RKO (cell line): ENCODE data around the gene LSM10.

ENCODE experiments used
- DNase-seq: peaks from one replicate; pipeline ENCODE4 v3.0.0-alpha.2; 2016; ENCODE audit warnings: low spot score

The LSM10 gene

DNA sequence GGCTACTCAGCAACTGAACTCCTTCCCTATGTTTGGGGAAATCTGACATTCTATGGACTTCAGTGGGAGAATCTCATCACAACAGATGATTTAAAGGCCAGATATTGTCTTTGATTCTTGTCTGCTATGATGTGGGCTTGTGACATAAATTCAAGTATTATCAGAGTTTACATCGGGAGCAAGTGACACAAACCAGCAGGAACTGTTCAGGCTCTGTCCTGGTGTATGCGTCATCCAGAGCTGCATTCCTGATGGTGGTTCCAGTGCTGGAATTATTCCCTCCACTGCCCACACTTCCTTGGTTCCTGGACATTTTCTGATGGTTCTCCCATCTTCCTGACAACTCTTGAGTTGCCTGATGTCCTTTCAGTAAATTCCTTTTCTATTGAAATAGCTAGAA is 10.8 kb upstream of the LSM10 start:
- no peak for DNase-seq

DNA sequence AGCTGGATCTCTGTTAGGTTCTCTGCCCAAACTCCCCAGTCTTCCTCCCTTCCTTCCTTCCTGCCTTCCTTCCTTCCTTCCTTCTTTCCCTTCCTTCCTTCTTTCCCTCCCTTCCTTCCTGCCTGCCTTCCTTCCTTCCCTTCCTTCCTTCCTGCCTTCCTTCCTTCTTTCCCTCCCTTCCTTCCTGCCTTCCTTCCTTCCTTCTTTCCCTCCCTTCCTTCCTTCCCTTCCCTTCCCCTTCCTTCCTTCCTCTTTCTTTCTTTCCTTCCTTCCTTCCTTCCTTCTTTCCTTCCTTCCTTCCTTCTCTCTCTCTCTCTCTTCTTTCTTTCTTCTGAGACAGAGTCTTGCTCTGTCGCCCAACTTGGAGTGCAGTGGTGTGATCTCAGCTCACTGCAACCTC is 8.7 kb upstream of the LSM10 start:
- no peak for DNase-seq

DNA sequence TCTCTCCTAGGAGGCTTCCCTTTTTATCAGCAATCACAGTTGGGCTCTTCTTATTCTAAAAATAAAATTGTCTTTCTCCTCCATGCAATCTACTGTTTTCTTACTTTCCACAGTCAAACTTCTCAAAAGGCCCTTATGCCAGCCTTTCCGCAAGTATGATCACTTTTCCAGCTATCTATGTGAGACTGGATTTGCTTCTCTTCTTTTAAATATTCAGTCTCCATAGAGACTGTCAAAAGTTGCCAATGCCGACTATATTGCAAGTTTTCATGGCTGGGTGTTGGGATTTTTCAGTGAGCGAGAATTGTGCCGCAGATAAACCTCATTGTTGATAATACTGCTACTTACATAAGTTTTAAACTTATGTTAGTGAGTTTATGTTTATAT is 4.8 kb upstream of the LSM10 start:
- DNase-seq, result no peak

DNA sequence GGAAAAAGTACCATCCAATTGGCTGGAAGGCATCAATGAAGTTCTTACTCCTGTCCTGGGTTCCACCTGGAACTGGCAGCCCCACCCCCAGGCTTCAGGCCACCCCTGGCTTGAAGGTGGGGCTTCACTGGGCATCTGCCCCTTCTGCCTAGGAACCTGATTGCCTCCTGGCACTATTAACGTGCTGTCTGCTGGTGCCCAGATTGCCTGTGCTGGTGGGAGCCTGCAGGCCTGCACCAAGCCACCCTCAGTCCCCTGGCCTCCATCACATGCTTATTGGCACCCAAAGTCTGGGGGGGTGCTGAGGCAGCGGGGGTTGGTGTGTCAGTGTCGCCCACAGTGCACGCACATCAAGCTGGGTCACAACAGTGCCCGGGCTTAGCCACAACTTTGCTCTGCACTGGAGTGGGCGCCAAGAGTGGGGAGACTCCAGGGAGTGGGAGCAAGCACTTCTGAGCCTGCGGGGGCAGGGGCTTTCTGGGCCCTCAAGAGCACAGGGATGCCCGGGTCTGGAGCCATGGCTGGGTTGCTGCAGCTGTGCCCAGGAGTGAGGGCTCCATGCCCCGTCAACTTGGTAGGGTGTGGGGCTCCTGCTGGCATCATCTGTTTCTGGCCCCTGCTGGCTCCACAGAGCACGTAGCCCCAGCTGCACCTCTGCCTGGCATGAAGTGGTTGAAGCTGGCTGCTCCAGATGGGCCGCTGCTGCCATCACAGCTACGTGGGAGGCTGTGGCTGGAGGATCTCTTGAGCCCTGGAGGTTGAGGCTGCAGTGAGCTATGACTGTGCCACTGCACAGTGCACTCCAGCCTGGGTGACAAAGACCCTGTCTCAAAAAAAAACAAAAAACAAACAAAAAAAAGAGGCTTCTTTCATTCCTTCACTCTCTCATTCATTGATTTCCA is 4.1 kb upstream of the LSM10 start:
- DNase-seq, result peak; percentile 19

DNA sequence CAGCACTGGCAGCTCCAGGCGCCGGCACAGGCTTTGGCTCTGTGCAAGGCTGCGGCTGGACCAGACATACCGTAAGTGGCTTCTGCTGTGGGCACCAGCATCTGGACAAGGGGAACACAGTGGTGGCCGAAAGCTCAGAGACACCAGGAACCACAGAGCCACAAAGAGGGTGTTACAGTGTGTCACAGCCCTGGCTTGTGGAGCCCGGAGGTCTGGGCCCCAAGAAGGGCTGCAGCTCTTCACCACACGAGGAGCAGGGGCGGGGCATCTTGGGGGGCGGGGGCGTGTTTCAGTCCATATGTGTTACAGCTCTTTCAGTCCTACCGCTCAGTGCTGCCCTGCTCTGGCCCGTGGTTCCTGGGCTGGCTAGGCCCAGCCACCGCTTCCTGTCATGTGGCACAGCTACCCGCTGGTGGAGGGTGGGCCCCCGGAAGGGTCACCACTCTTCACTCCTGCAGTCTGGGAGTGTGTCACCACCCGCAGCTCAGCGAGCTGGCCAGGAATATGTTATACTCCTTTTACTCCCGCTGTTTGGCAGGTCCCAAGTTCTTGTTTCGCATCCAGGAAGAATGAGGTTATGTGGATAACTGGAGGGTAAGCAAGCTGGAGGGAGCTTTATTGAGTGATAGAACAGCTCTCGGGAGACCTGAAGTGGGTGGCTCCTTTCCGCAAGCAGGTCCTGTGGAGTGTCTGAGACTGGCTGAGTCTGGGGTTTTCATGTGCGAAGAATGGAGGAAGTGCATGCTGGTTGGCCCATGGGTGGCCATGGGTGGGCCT is 3.3 kb upstream of the LSM10 start:
- peak; percentile 99 for DNase-seq

DNA sequence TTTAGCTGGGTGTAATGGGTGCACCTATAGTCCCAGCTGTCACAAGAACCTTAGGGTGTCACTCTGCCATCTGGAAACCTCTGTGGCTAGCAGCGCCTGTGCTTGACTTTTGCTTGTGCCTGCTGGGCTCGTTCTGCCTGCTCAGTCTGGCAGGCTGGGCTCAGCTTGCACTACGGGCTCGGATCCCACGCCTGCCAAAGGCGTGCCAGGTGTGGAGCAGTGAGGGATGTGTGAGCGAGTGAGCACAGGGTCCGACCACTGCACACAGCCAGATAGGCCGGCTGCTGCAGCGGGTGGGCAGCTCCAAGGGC is 2.8 kb upstream of the LSM10 start:
- DNase-seq, result peak; percentile 33

DNA sequence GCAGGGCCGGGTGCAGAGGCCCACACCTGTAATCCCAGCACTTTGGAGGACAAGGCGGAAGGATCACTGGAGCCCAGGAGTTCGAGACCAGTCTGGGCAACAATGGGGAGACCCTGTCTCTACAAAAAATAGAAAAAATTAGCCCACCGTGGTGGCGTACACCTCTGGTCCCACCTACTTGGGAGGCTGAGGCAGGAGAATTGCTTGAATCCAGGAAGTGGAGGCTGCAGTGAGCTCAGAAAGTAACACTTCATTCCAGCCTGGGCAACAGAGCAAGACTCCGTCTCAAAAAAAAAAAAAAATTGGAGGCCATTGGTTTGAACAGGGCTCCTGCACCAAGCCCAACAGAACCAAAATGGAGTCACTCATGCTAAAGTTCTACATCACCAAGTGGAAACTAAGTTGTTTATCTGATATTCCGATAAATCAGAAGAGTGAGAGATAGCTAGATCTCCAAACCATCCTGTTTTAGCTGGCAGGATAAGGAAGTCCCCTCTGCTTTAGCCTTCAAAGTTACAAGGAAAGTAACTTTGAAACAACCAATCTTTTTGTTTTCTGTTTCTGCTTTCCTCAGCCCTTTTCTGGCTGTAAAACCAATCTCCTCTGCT is 766 bp upstream of the LSM10 start:
- no peak for DNase-seq

DNA sequence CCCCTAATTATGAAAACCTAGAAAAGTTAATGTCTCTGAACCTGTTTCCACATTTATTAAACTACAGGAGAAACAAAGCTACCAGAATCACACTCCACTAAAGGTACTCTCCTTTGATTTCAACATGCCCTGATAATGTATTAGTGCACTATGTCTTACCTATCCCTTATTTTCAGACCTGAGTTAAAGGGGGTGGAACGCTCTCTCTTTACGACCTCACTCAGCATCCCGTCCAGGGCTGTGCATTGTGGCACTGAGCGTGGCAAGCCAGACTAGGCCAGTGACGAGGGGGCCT is 678 bp downstream of the LSM10 start:
- no peak for DNase-seq

DNA sequence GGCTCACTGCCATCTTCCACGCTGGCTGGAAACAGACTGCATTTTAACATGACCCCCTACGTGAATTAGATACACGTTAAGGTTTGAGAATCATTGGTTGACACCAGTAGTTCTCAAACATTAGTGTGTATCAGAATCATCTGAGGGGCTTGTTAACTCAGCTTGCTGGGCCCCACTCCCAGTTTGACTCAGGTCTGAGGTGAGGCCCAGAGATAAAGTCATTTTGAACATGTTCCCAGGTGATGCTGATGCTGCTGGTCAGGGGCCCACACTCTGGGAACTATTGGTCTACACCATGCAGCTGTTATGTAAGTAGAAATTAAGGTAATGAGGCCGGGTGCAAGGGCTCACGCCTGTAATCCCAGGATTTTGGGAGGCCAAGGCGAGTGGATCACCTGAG is 1.3 kb downstream of the LSM10 start:
- DNase-seq, result no peak

DNA sequence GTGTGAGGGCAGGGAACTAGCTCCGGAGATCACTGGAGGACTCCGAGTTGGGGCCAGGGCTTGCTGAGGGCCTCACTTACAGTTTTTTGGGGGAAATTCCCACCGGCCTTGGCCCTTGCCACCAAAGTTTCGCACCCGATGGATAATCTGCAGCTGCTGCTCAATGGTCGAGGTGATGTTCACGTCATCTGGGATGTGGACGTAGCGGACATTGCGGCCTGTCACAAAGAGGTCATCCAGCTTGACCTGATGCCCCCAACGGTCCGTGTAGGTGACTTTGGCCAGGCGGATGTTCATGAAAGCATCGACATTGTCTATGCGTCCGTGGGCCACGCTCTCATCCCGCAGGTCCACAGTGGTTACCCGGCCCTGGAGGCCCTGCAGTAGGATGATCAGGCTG is 4.0 kb downstream of the LSM10 start:
- DNase-seq, result no peak

DNA sequence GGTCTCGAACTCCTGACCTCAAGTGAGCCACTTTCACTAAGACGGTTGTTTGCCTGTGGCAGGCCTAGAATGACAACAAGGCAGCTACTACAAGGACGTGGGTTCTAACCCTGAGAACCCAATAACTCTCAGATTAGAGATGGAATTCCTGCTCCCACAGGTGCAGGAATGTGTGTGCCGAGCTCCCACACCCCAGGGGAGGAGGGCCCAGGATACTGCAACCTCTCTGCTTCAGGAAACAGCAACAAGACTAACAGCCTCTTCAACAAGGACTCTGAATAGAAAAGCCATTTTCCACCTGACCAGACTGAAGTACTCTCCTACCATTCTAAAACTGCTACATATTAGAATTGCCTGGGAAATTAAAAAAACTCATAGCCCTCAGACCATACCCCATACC is 4.9 kb downstream of the LSM10 start:
- no peak for DNase-seq

DNA sequence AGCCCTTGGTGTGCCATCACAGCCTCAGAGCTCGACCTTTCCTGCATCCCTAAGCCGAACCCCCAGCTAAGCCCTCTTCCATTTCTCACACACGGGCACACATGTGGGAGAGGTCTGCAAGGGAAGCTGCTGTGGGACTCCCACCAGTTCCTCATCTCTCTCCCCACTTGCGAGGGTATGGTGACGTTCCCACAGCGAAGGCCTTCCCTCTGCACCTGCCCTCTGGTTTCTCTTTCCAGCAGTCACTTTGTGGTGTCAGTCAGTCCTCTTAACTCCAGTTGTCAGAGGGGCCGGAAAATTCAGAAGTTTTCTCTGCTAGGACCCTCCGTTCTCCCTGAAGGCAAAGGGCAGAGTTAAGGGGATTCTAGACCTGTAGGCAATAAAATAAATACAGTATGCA is 6.4 kb downstream of the LSM10 start:
- no peak for DNase-seq

DNA sequence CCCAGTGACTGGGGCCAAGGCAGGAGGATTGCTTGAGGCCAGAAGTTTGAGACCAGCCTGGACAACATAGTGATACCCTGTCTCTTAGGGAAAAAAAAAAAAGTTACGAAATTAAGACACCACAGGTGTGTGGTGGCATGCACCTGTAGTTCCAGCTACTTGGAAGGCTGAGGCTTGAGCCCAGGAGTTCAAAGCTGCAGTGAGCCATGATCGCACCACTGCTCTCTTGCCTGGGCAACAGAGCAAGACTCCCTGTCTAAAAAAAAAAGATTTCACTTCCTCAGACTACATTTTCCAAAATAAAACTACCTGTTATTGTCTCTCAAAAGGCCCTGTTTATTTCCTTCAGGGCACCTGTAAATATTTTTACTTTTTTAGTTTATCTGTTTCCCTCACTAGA is 7.3 kb downstream of the LSM10 start:
- DNase-seq, result no peak

DNA sequence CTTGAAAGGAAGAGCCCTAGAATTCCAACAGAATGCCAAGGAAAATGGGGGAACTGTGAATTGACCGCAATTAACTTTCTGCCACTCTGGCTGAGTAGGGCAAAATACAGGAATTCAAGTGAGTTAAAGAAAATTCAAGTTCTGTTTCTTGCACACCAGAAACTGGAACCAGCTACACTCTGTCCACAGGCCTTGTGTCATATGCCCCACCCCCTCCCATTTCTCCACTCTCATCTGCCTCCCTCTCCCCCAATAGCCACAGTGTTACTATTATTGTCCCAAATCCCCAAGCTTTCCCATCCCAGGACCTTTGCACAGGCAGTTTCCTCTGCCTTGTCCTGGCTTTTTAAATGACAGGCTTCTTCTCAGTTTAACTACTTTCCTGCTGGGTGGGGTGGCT is 7.7 kb downstream of the LSM10 start:
- no peak for DNase-seq

DNA sequence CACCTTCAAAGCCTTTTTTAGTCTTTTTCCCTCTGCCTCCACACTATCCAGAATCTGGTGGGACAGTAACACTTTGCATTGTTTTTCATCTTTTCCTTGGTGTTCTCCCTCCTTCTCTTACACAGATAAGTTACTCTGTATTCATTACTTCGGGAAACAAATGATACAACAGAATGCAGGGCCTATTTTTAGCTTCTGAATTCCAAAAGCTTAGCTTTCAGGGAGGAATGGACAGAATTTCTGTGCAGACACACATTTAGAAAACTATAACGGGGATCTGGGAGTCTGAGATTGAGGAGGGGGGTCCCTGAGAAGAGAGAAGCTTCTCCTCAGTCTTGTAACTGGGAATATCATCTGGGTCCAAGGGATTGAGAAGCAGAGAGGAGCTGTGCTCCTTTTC is 8.4 kb downstream of the LSM10 start:
- no peak for DNase-seq

DNA sequence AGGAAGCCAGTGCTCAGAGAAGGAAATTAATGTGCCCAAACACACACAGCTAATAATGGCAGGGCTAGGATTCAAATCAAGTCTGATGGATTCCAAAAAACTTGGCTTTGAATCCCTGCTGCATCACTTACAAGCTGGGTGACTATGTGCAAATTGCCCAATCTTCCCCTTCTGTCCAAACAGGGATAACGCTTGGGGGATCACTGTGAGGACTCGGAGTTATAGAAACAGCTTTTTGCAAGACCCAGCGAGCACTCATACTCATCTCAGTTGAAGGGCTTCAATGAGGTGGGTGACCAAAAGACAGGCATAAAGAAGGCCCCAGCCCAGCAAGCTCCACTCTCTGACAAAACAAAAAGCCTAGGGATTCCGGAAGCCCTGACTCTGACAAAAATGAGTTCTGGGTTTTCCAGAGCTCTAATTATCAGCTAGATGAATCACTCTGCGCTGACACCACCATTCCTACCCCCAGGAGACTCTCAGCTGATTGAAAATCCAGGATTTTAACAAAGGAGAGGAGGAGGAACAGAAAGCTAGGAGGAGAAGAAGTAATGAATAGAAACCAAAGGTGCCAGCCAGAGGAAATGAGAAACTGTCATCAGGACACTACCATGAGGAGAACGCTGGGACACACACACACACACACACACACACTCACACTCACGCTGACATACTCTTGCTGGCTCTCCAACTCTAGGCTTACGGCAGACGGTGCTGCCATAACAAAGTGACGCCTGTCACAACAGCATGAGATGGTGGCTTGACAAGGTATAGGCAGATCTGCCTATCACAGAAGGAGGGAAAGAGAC is 10.4 kb downstream of the LSM10 start:
- DNase-seq, result no peak

DNA sequence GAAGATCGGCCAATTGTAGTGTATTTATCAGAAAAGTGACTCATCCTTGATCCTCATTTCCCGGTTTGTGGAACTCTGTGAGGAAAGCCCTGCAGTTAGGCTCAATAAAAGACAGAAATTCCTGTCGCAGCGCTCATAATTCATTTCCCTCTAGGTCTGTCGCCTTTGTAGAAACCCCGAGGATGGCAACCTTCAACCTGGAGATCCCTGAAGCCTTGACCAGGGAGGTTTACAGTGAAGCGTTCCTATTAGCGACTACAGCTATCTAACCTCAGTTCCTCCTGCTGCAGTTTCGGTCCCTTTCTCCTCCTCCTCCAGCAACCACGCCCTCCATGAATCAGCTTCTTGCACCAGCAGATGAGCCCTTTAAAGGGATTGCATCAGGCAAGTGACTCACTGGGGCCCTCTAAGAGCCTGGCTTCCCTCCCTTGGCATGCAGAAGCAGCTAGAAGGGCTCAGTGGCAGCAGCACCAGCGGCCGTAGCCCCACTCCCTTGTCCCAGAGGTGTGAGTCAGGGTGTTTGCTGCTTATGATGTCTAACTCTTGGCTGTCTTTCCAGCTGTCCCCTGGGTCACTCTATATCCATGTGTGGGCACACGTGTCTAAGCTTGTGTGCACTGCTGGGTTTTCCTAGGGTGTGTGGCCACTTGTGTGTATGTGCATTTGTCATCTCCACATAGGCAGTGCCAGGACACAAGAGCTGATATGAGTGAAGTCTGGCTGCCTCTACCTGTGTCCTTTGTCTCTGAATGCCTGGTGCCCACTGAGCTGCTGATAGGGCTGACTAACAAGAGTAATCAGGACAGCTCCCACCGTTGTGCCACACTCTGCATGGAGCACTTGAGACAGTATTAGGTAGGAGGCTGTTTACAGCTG is 11.2 kb downstream of the LSM10 start:
- DNase-seq, result peak; percentile 100

DNA sequence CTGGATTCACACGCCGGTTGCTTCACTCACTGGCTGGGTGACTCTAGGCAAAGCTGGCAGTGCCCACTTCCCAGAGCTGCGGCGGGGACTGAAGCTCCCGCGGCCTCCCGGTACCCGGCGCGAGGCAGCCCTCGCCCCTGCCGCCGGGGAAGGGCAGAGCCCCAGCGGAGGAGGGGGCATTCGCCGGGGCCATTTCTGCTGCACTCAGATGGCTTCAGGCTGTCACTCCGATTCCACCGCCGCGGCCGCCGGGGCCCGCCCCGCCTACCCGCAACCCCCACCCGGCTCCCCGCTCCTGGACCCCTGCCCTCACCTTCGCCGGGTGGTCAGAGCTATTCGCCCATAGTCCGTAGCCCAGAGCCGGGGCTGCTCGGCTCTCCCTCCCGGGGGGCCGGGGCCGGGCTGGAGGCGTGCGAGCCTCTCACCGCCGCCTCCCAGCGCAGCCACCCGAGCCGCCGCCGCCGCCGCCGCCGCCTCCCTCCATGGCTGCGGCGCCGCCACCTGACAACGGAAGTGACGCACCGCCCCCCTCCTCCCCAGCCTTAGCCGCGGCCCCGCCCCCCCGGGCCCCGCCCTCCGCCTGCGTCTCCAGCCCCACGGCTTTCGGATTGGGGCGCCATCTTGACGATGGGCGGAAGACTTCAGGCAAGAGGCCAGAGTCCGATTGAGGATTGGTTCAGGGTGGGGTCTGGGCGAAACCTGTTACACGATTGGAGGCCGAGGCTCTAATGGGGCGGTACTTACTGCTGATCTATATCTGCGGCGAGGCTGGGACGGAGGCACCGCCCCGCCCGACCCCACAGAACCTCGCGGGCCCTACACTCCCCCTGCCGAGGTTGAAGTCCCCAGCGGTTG is 12.1 kb downstream of the LSM10 start, which contains the start of gene STK40:
Gene STK40 (minus strand): TSS at position 515 of the 855 bp plus-strand sequence. CDS start 24,592 bp downstream, outside the sequence.
- peak; percentile 99 for DNase-seq

DNA sequence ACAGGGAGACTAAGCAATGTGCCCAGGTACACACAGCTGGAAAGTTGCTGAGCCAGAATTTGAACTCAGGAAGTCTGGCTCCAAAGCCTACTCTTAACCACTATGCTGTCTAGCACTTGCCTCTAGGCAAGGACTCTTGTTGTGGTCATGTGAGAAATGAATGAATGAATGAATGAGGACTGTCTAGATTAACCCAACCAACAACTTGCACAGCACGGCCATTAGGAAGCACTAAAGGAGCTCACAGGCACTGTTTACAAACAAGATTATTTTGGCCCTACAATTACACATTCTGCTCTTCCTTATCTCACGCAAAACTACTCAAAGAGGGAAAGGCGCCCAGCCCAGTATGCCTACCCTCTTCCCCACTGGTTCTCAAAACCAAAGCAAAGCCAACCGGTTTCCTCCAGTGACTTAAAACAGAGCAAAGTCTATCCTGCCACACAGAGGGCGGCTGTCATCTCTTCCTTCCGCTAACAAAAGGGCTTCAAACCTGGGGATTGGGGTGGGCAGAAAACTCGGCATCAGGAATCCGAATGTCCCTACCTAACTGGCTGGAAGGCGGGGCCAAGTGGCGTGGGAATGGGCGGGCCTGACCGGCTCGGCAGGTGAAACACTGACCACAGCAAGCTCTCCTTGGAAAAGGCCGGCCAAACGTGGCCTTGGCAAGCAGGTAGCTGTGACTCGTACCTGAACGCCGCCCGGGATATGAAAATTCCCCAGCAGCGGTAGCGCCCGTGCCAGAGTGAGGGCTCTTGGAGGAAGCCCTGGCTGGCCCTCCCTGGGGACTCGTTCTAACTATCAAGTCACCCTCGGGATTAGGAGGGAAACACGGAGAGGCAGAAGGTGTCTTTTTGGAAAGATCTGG is 12.9 kb downstream of the LSM10 start:
- peak; percentile 65 for DNase-seq
